Measurements from ENCODE around the gene ME1.
A peak's percentile ranks its signal among the peaks of the same experiment; 100 is the strongest.

Gene ME1

DNA sequence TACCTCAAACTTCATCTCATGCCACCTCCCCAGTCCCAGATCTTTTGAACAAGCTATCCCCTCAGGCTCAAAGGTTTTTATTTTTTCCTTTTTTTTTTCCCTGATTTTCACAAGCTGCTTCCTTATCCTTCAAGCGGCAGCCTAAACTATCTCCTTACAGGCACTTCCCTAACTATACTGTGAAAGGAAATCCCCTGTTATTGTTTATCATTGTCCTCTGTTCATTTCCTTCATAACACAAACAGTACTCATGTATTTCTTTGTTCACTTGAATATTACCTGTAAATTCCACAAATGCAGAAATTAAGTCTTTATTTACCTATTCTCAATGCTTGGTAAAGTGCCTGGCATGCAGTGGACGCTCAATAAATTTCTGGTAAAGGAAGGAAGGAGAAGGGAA is 48.9 kb downstream of the ME1 start:
- no peak for DNase-seq (ENCODE audit: low read depth)
- TF ChIP-seq, protein P1, sequence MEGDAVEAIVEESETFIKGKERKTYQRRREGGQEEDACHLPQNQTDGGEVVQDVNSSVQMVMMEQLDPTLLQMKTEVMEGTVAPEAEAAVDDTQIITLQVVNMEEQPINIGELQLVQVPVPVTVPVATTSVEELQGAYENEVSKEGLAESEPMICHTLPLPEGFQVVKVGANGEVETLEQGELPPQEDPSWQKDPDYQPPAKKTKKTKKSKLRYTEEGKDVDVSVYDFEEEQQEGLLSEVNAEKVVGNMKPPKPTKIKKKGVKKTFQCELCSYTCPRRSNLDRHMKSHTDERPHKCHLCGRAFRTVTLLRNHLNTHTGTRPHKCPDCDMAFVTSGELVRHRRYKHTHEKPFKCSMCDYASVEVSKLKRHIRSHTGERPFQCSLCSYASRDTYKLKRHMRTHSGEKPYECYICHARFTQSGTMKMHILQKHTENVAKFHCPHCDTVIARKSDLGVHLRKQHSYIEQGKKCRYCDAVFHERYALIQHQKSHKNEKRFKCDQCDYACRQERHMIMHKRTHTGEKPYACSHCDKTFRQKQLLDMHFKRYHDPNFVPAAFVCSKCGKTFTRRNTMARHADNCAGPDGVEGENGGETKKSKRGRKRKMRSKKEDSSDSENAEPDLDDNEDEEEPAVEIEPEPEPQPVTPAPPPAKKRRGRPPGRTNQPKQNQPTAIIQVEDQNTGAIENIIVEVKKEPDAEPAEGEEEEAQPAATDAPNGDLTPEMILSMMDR (conservative IDR thresholded peaks at IDR 0.05; ENCODE audit: low read depth, low read length) = no peak
- H3K4me3 ChIP-seq (ENCODE audit: low read depth, low read length) = no peak overlapping the region

DNA sequence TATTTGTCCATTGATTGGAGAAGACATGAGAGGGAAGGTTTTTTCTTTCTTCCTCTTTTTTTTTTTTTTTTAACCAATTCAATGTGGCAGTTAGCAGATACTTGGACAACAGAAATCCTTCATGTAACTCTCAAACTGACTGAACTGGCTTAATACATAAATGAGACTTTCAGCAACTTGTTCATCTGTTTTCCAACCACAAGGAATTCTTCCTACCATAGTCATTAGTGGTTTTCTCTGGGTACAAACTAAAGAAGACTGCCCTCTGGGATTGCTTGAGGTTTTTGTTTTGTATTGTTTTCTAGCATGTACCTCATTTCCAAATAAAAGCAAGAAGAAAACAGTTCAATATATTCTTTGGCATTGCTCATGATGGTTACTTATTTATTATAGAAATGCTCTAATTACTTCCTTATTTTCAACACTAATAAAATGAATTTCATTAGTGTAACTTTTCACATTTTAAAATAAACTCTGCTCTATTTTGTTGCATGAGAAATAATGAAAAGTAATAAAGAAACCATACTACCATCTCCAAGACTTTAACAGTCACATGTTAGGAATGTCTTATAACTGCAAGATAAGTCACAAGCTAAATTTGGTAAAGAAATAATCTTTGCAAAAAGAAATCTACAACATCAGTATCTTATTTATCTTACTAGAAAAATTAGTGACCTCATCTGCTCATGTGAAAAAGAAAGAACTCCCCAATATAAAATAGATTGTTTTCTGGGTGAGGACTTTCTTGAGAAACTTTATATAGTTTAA is 52.0 kb downstream of the ME1 start:
- TF ChIP-seq, protein P1 (conservative IDR thresholded peaks at IDR 0.05; ENCODE audit: low read depth, low read length) = no peak
- peak; percentile 82 for DNase-seq (ENCODE audit: low read depth)
- no peak overlapping the region for H3K4me3 ChIP-seq (ENCODE audit: low read depth, low read length)

DNA sequence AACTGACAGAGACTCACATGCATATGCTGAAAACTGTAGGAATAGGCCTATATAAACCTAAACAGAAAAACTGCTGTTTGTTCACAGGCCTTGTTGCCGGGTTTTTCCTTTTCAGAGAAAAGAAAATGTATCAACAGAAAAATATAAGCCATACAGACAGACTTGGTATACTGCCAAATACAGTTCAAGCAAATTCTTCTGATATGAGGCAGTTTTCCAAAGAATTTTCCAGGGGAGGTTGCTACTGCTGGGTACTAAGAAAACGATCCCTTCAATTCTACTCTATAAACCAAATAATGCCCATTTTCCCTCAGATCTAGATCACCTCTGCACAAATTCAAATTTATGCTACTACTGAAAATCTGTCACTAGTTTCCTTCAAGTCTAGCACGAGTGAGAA is 59.4 kb downstream of the ME1 start:
- H3K4me3 ChIP-seq (ENCODE audit: low read depth, low read length) = no peak overlapping the region
- TF ChIP-seq, protein P1 (conservative IDR thresholded peaks at IDR 0.05; ENCODE audit: low read depth, low read length) = no peak
- peak; percentile 87 for DNase-seq (ENCODE audit: low read depth)

DNA sequence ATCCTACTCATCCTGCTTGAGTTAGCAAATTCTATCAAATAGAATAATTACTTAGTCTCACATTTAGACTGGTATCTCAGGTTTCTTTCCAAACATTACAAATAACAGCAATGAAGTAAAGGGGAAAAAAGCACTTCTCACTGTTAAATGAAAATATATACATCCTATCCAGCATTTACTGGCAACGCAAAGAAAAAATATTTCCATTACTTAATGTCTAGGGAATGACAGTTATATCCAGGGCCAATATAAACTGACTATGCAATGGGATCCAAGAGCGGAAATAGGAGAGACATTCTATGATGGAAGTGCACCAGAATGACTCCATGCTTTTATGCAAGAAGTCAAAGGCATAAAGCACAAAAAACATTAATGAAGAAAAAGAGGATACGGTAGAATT is 60.3 kb downstream of the ME1 start:
- peak; percentile 55 for DNase-seq (ENCODE audit: low read depth)

DNA sequence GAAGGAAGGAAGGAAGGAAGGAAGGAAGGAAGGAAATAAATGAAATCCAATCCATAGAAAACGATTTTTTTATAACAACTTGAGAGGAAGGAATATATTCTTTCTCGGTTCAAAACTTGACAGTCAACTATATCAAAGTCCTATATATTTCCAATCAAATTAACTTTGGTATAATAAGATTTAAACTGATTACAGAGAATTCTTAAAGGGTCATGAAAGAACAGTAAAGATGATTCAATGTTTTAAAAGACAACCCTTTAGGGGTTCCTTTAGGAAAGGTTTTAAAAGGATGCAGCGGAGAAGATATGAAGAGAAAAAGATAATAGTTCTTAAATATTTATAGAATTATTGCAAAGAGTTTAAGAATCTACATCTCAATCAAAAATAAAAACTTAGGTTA is 61.2 kb downstream of the ME1 start:
- TF ChIP-seq, protein P1 (conservative IDR thresholded peaks at IDR 0.05; ENCODE audit: low read depth, low read length) = no peak
- no peak overlapping the region for H3K4me3 ChIP-seq (ENCODE audit: low read depth, low read length)
- no peak for DNase-seq (ENCODE audit: low read depth)

More for the DNA sequence above, 60.3 kb downstream of the ME1 start:
- TF ChIP-seq, protein P1 (conservative IDR thresholded peaks at IDR 0.05; ENCODE audit: low read depth, low read length) = no peak
- no peak overlapping the region for H3K4me3 ChIP-seq (ENCODE audit: low read depth, low read length)

DNA sequence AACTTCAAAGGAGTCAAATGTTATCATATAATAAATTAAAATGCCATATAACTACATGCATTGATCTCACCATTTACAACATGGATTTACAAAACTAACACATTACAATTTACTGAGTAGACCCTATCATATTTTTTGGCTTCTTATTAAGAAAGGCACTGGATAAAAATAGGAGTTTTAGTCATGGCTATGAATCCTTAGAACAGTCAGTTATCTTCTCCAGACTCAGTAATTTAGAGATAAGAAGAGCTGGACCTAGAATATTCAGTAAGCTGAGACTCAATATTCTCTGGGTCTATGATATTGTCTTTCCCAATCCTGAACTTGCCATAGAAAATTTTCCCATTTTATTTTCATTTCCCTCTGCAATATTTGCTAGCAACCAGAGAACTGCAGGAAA is 62.3 kb downstream of the ME1 start:
- H3K4me3 ChIP-seq (ENCODE audit: low read depth, low read length) = no peak overlapping the region
- no peak for DNase-seq (ENCODE audit: low read depth)
- TF ChIP-seq, protein P1 (conservative IDR thresholded peaks at IDR 0.05; ENCODE audit: low read depth, low read length) = no peak

DNA sequence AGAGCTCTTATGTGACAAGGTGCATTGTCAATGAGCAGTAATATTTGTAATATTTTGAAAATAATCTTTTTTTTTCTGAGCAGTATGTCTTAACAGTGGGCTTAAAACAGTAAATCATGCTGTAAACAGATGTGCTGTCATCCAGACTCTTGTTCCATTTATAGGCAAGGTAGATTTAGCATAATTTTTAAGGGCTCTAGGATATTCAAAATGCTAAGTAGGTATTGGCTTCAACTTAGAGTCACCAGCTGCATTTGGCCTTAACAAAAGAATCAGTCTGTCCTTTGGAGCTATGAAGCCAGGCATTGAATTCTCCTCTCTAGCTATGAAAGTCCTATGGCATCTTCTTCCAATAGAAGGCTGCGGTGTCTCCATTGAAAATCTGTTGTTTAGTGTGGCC is 63.7 kb downstream of the ME1 start:
- TF ChIP-seq, protein P1 (conservative IDR thresholded peaks at IDR 0.05; ENCODE audit: low read depth, low read length) = no peak
- DNase-seq (ENCODE audit: low read depth) = no peak
- no peak overlapping the region for H3K4me3 ChIP-seq (ENCODE audit: low read depth, low read length)

Data from choroid plexus epithelial cell (primary cell).